ENCODE results near the gene TMC6. TPM values are rescaled to one million over a fixed set of nuclear protein-coding genes. Genes with fewer than 3 reads are reported as not detected.
"Not testable (repeated sequence)": the region's sequence is repeated elsewhere in the genome, so short reads cannot be mapped to it uniquely, and the experiment has no call there.

The TMC6 gene
- total and polyA plus RNA-seq, 4 donors = 7.7 to 61.9 (median 13.3) TPM

DNA sequence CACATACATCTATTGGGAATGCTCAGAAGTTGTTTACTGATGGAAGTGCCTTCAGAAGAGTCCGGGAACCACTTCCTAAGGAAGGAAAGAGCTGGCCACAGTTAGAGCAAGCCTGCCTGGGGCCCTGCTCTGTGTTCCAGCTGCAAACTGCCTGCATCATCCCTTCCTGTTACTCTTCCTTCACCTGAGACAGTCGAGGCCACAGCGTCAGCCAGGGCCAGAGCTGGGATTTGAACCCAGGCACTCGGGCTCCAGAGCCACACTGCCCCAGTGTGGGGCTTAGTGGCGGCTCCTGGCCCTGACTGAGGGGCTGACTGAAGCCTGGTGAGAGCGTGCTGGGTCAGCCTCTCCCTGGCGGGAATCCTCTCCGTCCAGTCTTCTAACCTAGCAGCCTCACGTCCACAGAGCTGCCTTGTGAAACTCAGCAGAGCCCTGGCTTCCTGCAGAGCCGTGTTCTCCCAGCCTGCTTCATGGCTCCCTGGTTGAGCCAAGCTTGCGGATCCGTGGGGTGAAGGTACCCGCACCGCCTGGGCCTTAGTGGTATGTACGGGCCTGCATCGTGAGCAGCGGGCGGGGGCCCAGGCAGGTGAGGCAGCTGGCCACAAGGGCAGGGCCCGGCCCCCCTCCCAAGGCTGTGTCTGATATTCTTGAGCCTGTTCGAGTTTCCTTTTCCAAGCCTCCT, 13.0 kb upstream of the TMC6 start:
- H3K27ac ChIP-seq (ENCODE audit: low read depth in 1 of 2, low read length in 2 of 2) = no peak overlapping the region

DNA sequence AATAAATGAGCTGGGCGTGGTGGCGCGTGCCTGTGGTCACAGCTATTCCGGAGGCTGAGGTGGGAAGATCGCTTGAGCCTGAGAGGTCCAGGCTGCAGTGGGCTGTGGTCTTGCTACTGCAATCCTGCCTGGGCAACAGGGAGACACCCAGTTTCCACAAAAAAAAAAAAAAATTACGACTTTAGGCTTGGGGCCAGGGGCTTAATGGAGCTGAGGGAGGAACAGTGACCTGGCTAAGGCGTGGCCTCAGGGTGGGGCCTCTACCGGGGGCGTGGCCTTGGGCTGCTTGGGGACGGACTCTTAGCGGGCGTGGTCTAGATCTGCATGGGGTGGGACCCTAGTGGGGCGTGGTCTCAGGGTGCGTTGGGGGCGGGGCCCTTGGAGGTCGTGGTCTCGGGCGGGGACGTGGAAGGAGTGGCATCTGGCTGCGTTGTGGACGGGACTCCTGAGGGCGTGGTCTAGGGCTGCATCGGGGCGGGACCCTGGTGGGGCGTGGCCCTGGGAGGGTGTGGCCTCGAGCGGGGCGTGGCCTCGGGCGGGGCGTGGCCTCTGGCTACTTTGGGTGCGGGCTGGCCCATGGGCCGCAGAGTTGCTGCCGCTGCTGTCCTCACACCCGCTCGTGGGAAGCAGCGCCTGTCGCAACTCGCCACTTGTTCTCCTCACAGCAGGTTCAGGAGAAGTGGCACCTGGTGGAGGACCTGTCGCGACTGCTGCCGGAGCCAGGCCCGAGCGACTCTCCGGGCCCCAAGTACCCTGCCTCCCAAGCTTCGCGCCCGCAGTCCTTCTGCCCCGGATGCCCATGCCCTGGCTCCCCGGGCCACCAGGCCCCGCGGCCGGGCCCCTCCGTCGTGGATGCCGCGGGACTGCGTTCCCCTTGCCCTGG, 11.9 kb upstream of the TMC6 start:
- Histone ChIP-seq H3K27me3 (ENCODE audit: control insufficient read depth in 4 of 4, insufficient read depth in 4 of 4, low read length in 3 of 4) (no peaks in the 10 kb centered on the region), H3K9me3 (ENCODE audit: control insufficient read depth in 4 of 4, low read length in 3 of 4) (no peaks in the 10 kb centered on the region), H3K4me1 (ENCODE audit: control insufficient read depth in 4 of 4, insufficient read depth in 4 of 4, low read length in 3 of 4) (peaks cover 6 to 22% (median 15%) of the 10 kb centered on the region in 4 donors), H3K36me3 (ENCODE audit: control insufficient read depth in 4 of 4, insufficient read depth in 3 of 4, low read depth in 1 of 4, low read length in 3 of 4) (no peaks in the 10 kb centered on the region), H3K27ac (ENCODE audit: low read depth in 1 of 2, low read length in 2 of 2) (no peak overlapping the region), H3K4me3 (ENCODE audit: low read depth in 1 of 3, low read length in 3 of 3) (no peak overlapping the region), H3K9ac (ENCODE audit: low read depth in 1 of 2, low read length in 2 of 2) (no peak overlapping the region)
- peak; percentile 97 for DNase-seq (ENCODE audit: low spot score)
- no peak for TF ChIP-seq GABPA (IDR thresholded peaks at IDR 0.05 in 1 of 2, conservative IDR thresholded peaks at IDR 0.05 in 1 of 2)
- TF ChIP-seq SP1 (IDR thresholded peaks at IDR 0.05) = peak; percentile 47
- 27% methylated on average over 58 of the region's 58 CpGs for WGBS

More for the DNA sequence above, 13.0 kb upstream of the TMC6 start:
- no peaks in the 10 kb centered on the region for H3K9me3 ChIP-seq (ENCODE audit: control insufficient read depth in 4 of 4, low read length in 3 of 4)
- peaks cover 6 to 22% (median 15%) of the 10 kb centered on the region in 4 donors for H3K4me1 ChIP-seq (ENCODE audit: control insufficient read depth in 4 of 4, insufficient read depth in 4 of 4, low read length in 3 of 4)
- no peak for TF ChIP-seq MAX (IDR thresholded peaks at IDR 0.05)
- TF ChIP-seq NR2F2 (IDR thresholded peaks at IDR 0.05) = no peak
- TF ChIP-seq CTCF (IDR thresholded peaks at IDR 0.05; ENCODE audit: low read depth, low read length, missing input control) = no peak
- TF ChIP-seq HNF4A (conservative IDR thresholded peaks at IDR 0.05) = no peak
- no peak for TF ChIP-seq JUND (IDR thresholded peaks at IDR 0.05)
- no peak for TF ChIP-seq RAD21 (IDR thresholded peaks at IDR 0.05)
- TF ChIP-seq SP1 (IDR thresholded peaks at IDR 0.05) = no peak
- no peak for TF ChIP-seq ATF3 (IDR thresholded peaks at IDR 0.05)
- no peak for TF ChIP-seq YY1 (IDR thresholded peaks at IDR 0.05)
- no peak for TF ChIP-seq TAF1 (conservative IDR thresholded peaks at IDR 0.05)
- TF ChIP-seq, protein P1, sequence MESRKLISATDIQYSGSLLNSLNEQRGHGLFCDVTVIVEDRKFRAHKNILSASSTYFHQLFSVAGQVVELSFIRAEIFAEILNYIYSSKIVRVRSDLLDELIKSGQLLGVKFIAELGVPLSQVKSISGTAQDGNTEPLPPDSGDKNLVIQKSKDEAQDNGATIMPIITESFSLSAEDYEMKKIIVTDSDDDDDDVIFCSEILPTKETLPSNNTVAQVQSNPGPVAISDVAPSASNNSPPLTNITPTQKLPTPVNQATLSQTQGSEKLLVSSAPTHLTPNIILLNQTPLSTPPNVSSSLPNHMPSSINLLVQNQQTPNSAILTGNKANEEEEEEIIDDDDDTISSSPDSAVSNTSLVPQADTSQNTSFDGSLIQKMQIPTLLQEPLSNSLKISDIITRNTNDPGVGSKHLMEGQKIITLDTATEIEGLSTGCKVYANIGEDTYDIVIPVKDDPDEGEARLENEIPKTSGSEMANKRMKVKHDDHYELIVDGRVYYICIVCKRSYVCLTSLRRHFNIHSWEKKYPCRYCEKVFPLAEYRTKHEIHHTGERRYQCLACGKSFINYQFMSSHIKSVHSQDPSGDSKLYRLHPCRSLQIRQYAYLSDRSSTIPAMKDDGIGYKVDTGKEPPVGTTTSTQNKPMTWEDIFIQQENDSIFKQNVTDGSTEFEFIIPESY (IDR thresholded peaks at IDR 0.05) = no peak
- TF ChIP-seq FOXA2 (IDR thresholded peaks at IDR 0.05) = no peak
- TF ChIP-seq FOXA1 (IDR thresholded peaks at IDR 0.05) = no peak
- peak; percentile 33 for DNase-seq (ENCODE audit: low spot score)
- no peak overlapping the region for H3K9ac ChIP-seq (ENCODE audit: low read depth in 1 of 2, low read length in 2 of 2)
- H3K36me3 ChIP-seq (ENCODE audit: control insufficient read depth in 4 of 4, insufficient read depth in 3 of 4, low read depth in 1 of 4, low read length in 3 of 4) = no peaks in the 10 kb centered on the region
- H3K27me3 ChIP-seq (ENCODE audit: control insufficient read depth in 4 of 4, insufficient read depth in 4 of 4, low read length in 3 of 4) = no peaks in the 10 kb centered on the region
- no peak overlapping the region for H3K4me3 ChIP-seq (ENCODE audit: low read depth in 1 of 3, low read length in 3 of 3)
- WGBS = 80% methylated on average over 20 of the region's 20 CpGs

DNA sequence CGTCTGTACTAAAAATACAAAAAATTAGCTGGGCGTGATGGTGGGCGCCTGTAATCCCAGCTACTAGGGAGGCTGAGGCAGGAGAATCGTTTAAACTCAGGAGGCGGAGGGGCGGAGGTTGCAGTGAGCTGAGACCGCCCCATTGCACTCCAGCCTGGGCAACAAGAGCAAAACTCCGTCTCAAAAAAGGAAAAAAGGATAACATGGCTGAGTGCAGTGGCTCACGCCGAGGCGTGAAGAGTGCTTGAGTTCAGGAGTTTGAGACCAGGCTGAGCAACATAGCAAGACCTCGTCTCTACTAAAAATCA, 11.3 kb upstream of the TMC6 start:
- not testable (repeated sequence) for DNase-seq (ENCODE audit: low spot score); H3K9ac ChIP-seq (ENCODE audit: low read depth in 1 of 2, low read length in 2 of 2); H3K4me3 ChIP-seq (ENCODE audit: low read depth in 1 of 3, low read length in 3 of 3); H3K27me3 ChIP-seq (ENCODE audit: control insufficient read depth in 4 of 4, insufficient read depth in 4 of 4, low read length in 3 of 4); H3K27ac ChIP-seq (ENCODE audit: low read depth in 1 of 2, low read length in 2 of 2); H3K9me3 ChIP-seq (ENCODE audit: control insufficient read depth in 4 of 4, low read length in 3 of 4); H3K36me3 ChIP-seq (ENCODE audit: control insufficient read depth in 4 of 4, insufficient read depth in 3 of 4, low read depth in 1 of 4, low read length in 3 of 4)
- peaks cover 6 to 16% (median 11%) of the 10 kb centered on the region in 4 donors for H3K4me1 ChIP-seq (ENCODE audit: control insufficient read depth in 4 of 4, insufficient read depth in 4 of 4, low read length in 3 of 4)
- 89% methylated on average over 12 of the region's 12 CpGs for WGBS
